ENCODE results near the gene DOK1. TPM values are rescaled to one million over a fixed set of nuclear protein-coding genes. Genes with fewer than 3 reads are reported as not detected.

The DOK1 gene
- total and polyA plus RNA-seq, 2 donors (not counting 1 experiment from before 2014, with no cell fraction given) = 29.1 to 41.4 TPM

DNA sequence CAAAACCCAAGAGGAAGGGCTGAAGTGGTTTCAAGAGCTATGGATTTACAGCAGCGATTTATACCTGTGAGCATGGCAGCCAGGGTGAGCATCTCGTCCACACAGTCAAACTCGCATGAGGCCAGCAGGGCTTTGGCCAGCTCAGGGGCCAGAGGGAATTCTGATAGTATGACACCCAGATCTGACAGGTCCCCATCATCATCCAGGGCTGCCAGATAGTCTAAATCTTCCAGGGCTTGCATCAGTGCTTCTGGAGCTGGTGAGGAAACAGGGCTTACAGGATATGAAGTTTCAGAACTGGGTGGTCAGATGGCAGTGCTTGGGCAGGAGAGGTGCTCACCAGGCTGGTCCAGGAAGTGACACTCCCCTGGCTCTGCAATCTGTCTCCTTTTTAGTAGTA, 32.0 kb upstream of the DOK1 start:
- Histone ChIP-seq H4K20me1 (ENCODE audit: control insufficient read depth, insufficient read depth, low read length, poor library complexity, severe bottlenecking) (peaks cover 12% of the 10 kb centered on the region), H3K4me3 (ENCODE audit: control extremely low read depth in 1 of 5, extremely low read depth in 1 of 5, insufficient read depth in 1 of 5, low read depth in 2 of 5, low read length in 4 of 5) (no peak overlapping the region), H3K27ac (ENCODE audit: low read length in 2 of 2) (no peak overlapping the region), H3K9me3 (ENCODE audit: control extremely low read depth in 1 of 3, control insufficient read depth in 2 of 3, insufficient read depth in 1 of 3, low read length in 2 of 3) (peaks cover 0 to 1% (median 0%) of the 10 kb centered on the region in 3 donors), H3K4me2 (replicated peaks; ENCODE audit: low read depth, low read length, poor library complexity, severe bottlenecking) (no peak overlapping the region), H3K27me3 (replicated peaks in 1 of 4; ENCODE audit: control extremely low read depth in 1 of 4, control insufficient read depth in 3 of 4, insufficient read depth in 4 of 4, low read length in 3 of 4) (peaks cover 0 to 33% (median 26%) of the 10 kb centered on the region in 4 experiments), H3K79me2 (ENCODE audit: control insufficient read depth, insufficient read depth, low read length) (no peaks in the 10 kb centered on the region), H3K9ac (ENCODE audit: low read length) (no peak overlapping the region), H3K4me1 (ENCODE audit: control insufficient read depth in 2 of 2, insufficient read depth in 2 of 2, low read length in 2 of 2) (peaks cover 16 to 22% of the 10 kb centered on the region in 2 donors), H3K36me3 (replicated peaks in 1 of 2; ENCODE audit: control extremely low read depth in 1 of 2, control insufficient read depth in 1 of 2, extremely low read depth in 1 of 2, insufficient read depth in 2 of 2, low read length in 1 of 2) (peaks cover 0 to 22% of the 10 kb centered on the region in 2 experiments), H2AFZ (ENCODE audit: insufficient read depth, low read depth, low read length, poor library complexity, severe bottlenecking) (no peak overlapping the region)
- Mint-ChIP-seq H3K4me1 (peaks cover 12% of the 10 kb centered on the region), H3K27me3 (peaks cover 31% of the 10 kb centered on the region), H3K27ac (no peak overlapping the region), H3K4me3 (no peak overlapping the region), H3K9me3 (ENCODE audit: insufficient read depth) (no peaks in the 10 kb centered on the region)
- ATAC-seq (ENCODE audit: low read depth) (no peak), DNase-seq (no peak)
- TF ChIP-seq EZH2 (IDR thresholded peaks at IDR 0.05; ENCODE audit: borderline replicate concordance, insufficient read depth, low read depth, low read length, poor library complexity, severe bottlenecking) = no peak
- TF ChIP-seq, protein P1, sequence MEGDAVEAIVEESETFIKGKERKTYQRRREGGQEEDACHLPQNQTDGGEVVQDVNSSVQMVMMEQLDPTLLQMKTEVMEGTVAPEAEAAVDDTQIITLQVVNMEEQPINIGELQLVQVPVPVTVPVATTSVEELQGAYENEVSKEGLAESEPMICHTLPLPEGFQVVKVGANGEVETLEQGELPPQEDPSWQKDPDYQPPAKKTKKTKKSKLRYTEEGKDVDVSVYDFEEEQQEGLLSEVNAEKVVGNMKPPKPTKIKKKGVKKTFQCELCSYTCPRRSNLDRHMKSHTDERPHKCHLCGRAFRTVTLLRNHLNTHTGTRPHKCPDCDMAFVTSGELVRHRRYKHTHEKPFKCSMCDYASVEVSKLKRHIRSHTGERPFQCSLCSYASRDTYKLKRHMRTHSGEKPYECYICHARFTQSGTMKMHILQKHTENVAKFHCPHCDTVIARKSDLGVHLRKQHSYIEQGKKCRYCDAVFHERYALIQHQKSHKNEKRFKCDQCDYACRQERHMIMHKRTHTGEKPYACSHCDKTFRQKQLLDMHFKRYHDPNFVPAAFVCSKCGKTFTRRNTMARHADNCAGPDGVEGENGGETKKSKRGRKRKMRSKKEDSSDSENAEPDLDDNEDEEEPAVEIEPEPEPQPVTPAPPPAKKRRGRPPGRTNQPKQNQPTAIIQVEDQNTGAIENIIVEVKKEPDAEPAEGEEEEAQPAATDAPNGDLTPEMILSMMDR (IDR thresholded peaks at IDR 0.05) = no peak
- intact Hi-C loops (cut with micrococcal nuclease) = no loop called here
- POLR2A ChIA-PET = no interaction called here
- CTCF ChIA-PET = interaction anchor here (0.9 to 1.2 kb wide), 3 partner anchors 9 to 16 kb away, joined by 3 to 4 read pairs (median 3); no protein-coding TSS in a partner anchor
- 90% methylated on average over 3 of the region's 3 CpGs for WGBS (ENCODE audit: insufficient coverage)

- no peak for TF ChIP-seq EZH2 (IDR thresholded peaks at IDR 0.05; ENCODE audit: borderline replicate concordance, insufficient read depth, low read depth, low read length, poor library complexity, severe bottlenecking)
- TF ChIP-seq, protein P1 (IDR thresholded peaks at IDR 0.05) = no peak
Measured at GRCh38 chr2:74524005-74524404, 30.5 kb upstream of the DOK1 start.

More at GRCh38 chr2:74524005-74524404, 30.5 kb upstream of the DOK1 start:
- H2AFZ ChIP-seq (ENCODE audit: insufficient read depth, low read depth, low read length, poor library complexity, severe bottlenecking) = no peak overlapping the region
- no peaks in the 10 kb centered on the region for H3K9me3 ChIP-seq (ENCODE audit: control extremely low read depth in 1 of 3, control insufficient read depth in 2 of 3, insufficient read depth in 1 of 3, low read length in 2 of 3)
- Mint-ChIP-seq H3K4me1 (peaks cover 23% of the 10 kb centered on the region), H3K27me3 (peaks cover 17% of the 10 kb centered on the region), H3K4me3 (no peak overlapping the region), H3K27ac (no peak overlapping the region), H3K9me3 (ENCODE audit: insufficient read depth) (no peaks in the 10 kb centered on the region)
- H3K9ac ChIP-seq (ENCODE audit: low read length) = no peak overlapping the region
- H3K27me3 ChIP-seq (replicated peaks in 1 of 4; ENCODE audit: control extremely low read depth in 1 of 4, control insufficient read depth in 3 of 4, insufficient read depth in 4 of 4, low read length in 3 of 4) = peaks cover 0 to 18% (median 11%) of the 10 kb centered on the region in 4 experiments
- ChIA-PET POLR2A (interaction anchor here (0.6 kb wide), 1 partner anchor 76 kb away, joined by 4 read pairs; no protein-coding TSS in a partner anchor), CTCF (no interaction called here)
- DNase-seq = no peak
- ATAC-seq (ENCODE audit: low read depth) = no peak
- peaks cover 5% of the 10 kb centered on the region for H3K79me2 ChIP-seq (ENCODE audit: control insufficient read depth, insufficient read depth, low read length)
- H3K4me3 ChIP-seq (ENCODE audit: control extremely low read depth in 1 of 5, extremely low read depth in 1 of 5, insufficient read depth in 1 of 5, low read depth in 2 of 5, low read length in 4 of 5) = no peak overlapping the region
- peaks cover 0 to 29% of the 10 kb centered on the region in 2 experiments for H3K36me3 ChIP-seq (replicated peaks in 1 of 2; ENCODE audit: control extremely low read depth in 1 of 2, control insufficient read depth in 1 of 2, extremely low read depth in 1 of 2, insufficient read depth in 2 of 2, low read length in 1 of 2)
- H3K4me1 ChIP-seq (ENCODE audit: control insufficient read depth in 2 of 2, insufficient read depth in 2 of 2, low read length in 2 of 2) = peaks cover 23 to 27% of the 10 kb centered on the region in 2 donors
- peaks cover 17% of the 10 kb centered on the region for H4K20me1 ChIP-seq (ENCODE audit: control insufficient read depth, insufficient read depth, low read length, poor library complexity, severe bottlenecking)
- intact Hi-C loops (cut with micrococcal nuclease) = no loop called here
- no peak overlapping the region for H3K27ac ChIP-seq (ENCODE audit: low read length in 2 of 2)
- H3K4me2 ChIP-seq (replicated peaks; ENCODE audit: low read depth, low read length, poor library complexity, severe bottlenecking) = no peak overlapping the region
- 91% methylated on average over 8 of the region's 9 CpGs for WGBS (ENCODE audit: insufficient coverage)
